Measurements from ENCODE around the gene ATL1.

Gene ATL1

DNA sequence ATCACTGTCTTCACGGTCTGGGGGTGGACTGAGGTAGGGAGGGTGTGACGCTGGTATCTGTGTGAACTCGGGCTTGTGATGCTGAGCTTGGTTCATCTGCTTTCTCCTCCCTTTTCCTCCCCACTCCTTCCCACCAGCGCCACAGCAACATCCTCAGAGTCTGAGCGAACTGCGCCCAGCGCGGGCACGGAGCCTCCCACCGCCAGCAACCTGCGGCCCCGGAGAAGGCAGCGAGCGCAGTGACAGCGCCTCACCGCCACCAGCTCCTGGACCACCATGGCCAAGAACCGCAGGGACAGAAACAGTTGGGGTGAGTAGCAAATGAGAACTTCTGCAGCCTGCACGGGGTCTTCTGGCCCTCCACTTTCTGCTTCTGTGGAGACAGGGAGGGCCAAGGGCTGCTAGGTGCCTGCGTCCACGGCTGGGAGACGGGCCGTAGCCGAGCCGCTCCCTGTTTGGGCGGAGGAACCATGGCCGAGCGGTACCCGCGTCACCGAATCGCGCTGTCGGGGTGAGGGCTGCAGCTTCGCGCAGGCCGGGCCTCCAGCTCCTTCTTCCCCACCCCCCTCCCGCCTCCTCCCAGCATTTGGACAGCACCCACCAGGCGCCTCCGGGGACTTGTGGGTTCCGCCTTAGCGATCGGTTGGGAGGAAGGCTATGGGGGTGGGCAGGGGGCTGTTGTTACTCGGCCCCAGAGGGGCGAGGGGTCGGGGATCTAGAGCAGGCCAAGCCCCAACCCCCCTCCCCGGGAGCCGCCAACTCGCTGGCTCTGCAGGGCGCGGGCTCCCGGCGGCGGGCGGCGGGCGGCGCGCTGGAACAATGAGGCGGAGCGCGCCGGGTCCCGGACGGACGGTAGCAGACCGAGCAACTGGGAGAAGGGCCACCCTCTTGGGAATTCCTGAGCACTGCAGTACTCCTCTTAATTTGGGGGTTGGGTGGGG, at the start of gene ATL1:
Gene ATL1, plus strand, starts transcription at position 156 of the 941 bp plus-strand sequence. Its CDS starts 121 bp downstream, at position 277.
- DNase-seq (ENCODE audit: low read depth) = peak; percentile 19

- no peak for DNase-seq (ENCODE audit: low read depth)
Observed at GRCh38 chr14:50510157-50510556, 49.8 kb upstream of the ATL1 start.

- DNase-seq (ENCODE audit: low read depth) = no peak
Observed at GRCh38 chr14:50512463-50512862, 47.5 kb upstream of the ATL1 start.

GRCh38 chr14:50516091-50516490, 43.9 kb upstream of the ATL1 start:
- DNase-seq (ENCODE audit: low read depth) = no peak

GRCh38 chr14:50520947-50521815, 38.8 kb upstream of the ATL1 start:
- DNase-seq (ENCODE audit: low read depth) = peak; percentile 57

GRCh38 chr14:50521912-50522341, 38.0 kb upstream of the ATL1 start:
- no peak for DNase-seq (ENCODE audit: low read depth)

GRCh38 chr14:50523271-50524041, 36.5 kb upstream of the ATL1 start:
- no peak for DNase-seq (ENCODE audit: low read depth)

DNA sequence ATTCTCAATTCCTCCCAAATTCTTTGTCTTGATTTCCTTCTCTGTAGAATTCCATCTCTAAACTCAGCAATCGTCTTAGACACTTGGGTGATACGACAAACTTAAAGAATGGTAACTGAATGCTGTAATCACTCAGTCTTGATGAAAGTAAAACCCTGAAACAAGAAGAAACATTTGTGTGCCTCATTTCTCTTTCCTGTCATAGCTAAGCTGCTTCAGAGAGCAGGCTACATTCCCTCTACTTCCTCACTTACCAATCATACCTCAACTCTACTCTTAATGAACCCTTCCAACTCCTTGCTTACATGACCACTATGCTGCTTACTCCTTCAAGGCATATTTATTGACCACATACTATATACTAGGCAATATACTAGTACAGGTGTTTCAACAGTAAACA, 35.9 kb upstream of the ATL1 start:
- no peak for DNase-seq (ENCODE audit: low read depth)

DNA sequence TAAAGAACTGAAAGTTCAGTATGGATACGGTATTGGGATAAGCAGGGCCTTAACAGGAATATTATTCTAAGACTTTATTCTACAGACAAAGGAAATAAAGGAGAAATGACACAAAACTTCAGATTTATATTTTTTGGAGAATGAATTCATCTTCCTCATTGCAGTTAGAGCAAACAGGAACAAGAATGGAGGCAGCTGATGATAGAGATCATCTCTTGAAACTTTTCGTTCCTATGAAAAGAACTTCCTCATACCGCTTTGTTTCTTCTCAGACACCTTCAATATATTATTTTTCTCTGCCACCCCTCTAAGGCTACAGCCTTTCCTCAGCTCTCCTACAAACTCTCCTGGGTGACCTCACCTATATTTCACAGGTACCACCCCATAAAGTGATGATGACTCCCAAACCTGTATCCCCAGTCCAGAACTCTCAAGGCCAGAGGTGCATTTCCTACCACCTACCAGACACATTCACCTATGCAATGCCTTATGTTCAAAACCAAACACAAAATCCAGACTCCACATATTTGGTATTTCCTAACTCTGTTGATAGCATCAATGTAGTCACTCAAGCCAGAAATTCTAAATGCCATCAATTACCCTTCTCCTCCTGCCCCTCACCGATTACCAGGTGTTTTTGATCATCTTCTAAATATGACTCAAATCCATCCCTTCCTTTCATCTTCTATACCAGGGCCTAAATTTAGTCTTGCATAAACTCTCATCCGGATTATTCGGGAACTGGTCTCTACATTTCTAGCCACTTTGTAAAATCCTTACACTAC, 35.0 kb upstream of the ATL1 start:
- DNase-seq (ENCODE audit: low read depth) = no peak

GRCh38 chr14:50528000-50528399, 31.9 kb upstream of the ATL1 start:
- no peak for DNase-seq (ENCODE audit: low read depth)

DNA sequence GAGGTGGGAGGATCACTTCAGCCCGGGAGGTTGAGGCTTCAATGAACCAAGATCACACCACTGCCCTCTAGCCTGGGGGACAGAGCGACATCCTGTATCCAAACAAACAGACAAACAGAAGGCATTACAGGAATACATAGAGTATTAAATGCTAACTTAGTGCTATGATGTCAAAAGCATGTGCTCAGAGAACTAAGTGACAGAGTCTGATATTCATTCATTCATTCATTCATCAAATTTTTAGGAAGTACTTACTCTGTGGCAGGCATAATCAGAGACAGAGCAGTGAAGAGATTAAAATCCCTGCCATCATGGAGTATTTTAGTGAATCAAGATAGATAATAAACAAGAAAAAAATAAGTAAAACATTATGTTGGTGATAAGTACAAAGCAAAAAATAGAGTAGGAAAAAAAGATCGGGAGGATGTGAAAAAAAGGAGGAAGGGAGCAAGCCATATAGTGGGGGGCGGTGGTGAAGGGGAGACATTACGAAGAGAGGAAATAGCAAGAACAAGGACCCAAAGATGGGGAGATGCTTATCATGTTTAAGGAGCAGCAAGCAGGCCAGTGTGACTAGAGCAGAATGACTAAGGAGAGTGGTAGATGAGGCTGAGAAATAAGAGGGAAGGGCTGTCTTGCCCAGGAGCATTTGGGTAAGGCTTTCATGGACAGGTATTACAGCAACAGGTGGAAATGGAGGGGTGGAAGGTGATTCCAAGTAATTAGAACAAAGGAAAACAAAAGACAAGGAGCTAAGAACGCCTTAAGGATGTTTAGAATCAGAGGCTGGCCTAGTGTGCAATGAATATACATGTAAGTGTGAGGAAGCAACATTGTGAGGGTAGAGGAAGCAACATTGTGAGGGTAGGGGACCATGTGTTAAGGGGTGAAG, 30.4 kb upstream of the ATL1 start:
- no peak for DNase-seq (ENCODE audit: low read depth)

DNA sequence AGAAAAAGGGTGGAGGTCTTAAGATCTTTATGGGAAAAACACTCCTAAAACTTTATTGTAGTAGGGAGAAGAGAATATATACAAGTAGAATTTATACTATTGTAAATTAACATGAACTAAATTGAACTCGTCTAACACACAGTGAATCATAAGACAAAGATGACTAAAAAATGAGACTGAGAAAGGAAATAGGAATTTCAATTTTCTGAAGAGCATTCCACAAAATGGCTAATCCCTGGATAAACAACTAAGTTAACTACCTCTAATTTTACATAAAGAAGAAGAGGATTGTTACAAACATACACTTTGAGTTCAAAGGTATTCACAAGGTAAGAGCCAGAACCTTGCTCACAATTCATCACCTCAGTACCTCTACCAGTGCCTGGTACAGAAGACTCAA, 29.6 kb upstream of the ATL1 start:
- DNase-seq (ENCODE audit: low read depth) = no peak

GRCh38 chr14:50530794-50531365, 29.1 kb upstream of the ATL1 start:
- DNase-seq (ENCODE audit: low read depth) = no peak

DNA sequence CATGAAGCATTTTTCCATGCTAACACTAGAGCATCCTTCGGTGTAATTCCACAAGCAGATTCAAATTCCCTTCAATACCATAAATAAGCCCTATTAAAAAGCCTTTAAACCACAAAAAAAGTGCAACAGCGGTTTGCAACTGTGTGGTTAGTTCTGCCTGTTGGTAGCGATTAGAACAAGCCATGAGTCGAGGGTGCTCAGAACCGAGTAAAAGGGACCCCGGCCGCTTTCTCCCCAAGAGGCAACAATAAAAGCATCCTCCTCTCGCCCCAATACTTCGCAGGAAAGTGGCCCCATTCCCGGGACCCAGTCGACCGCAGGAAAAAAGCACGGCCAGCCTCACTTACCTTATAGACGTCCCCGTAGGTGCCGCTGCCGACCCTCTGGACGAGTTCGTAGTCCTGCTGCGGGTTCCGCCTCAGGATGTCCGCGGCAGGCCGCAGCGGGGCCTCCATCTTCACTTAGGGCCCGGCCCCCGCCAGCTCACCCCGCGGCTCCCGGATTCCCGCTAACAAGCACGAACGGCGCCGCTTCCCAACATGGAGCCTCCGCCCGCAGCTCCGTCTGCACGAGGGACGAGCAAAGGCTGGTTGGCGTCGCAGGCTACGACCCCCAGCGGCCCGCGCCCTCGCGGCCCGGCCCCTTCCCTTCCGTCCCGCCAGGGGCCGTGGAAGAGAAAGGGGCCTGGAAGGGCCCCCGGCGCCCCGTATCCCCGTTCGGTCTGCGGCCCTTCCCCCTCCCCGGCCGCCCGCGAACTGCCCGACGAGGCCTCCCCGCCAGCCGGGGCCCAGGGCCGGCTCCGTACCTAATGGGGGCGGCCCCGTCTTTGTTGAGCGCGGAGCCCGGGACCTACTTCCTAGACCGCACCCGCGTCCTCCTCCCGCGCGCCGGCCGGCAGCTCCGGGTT, 28.1 kb upstream of the ATL1 start:
- DNase-seq (ENCODE audit: low read depth) = no peak

- peak; percentile 81 for DNase-seq (ENCODE audit: low read depth)
Observed at GRCh38 chr14:50532502-50533240, 27.3 kb upstream of the ATL1 start, which contains the start of gene MAP4K5. MAP4K5 (minus strand) TSS chr14:50532569; CDS start chr14:50532049, 520 bp downstream.

GRCh38 chr14:50533241-50533705, 26.7 kb upstream of the ATL1 start:
- DNase-seq (ENCODE audit: low read depth) = no peak

DNA sequence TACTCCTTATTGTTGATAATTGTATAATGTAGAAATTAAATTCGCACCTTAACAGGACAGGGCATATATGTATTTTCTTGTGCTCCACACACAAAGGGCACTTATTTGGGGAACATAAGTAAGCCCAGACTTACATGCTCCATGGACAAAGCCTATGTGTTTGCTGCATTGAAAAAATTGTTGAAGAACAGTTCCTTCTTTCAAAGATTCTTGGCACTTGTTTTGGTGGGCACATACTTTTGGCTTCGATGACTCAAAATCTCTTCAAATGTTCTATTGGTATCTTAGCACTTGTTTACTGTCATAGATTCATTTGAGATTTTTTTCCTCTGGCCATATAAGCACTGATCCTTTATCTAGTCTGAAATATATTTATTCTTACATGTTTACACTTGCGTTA, 26.1 kb upstream of the ATL1 start:
- DNase-seq (ENCODE audit: low read depth) = no peak

DNA sequence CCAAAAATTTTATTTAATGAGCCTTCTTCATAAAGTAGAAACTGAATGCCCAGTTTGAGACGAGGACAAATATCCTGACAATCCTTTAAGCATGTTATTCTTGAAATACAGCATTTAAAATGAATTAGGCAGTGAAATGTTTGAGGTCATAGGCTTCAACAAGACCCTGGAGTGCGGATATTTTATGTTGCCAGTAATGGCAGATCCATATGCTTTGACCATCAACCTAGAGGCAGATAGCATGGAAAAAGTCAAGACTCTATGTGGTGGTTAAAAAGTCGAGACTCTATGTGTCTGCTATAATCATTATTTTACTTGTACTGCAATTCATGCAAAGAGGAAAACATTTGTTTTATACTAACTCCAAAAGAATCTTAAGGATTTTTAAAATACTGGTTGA, 25.5 kb upstream of the ATL1 start:
- DNase-seq (ENCODE audit: low read depth) = no peak

All from activated T-cell treated with anti-CD3 and anti-CD28 coated beads for 24 hours (primary cell).